Natural killer cell (primary cell): ENCODE results near the gene VWA7. TPM values are rescaled to one million over a fixed set of nuclear protein-coding genes. Genes with fewer than 3 reads are reported as not detected.
A peak's percentile ranks its signal among the peaks of the same experiment; 100 is the strongest.
"Not testable (repeated sequence)": the region's sequence is repeated elsewhere in the genome, so short reads cannot be mapped to it uniquely, and the experiment has no call there.

ENCODE experiments used
- ATAC-seq, 3 donors: fragments of 150-1000 bp in 2 of 3; fragments of 200-7000 bp in 1 of 3; cut with Tn5 transposase; 1 replicate in 1 of 3; 2 replicates in 2 of 3; pipeline ENCODE4 v1.10.0; 2021; ENCODE audit warnings: mild to moderate bottlenecking in 2 of 3, moderate library complexity in 2 of 3
- DNase-seq, 2 donors: peaks; one replicate each; pipeline versions ENCODE4 v3.0.0 to v3.0.0-alpha.2; 2013 to 2021; ENCODE audit warnings: mixed read lengths in 1 of 2
- H3K27ac ChIP-seq: one replicate; pipeline ENCODE4 v1.5.1; 2013; ENCODE audit warnings: mild to moderate bottlenecking, low read length
- H3K27me3 ChIP-seq: one replicate; pipeline ENCODE4 v1.6.1; 2013; ENCODE audit warnings: low read length; ENCODE audit not compliant: control insufficient read depth, insufficient read depth
- H3K36me3 ChIP-seq: one replicate; pipeline ENCODE4 v1.6.1; 2013; ENCODE audit warnings: low read length; ENCODE audit not compliant: control insufficient read depth, insufficient read depth
- H3K4me1 ChIP-seq: one replicate; pipeline ENCODE4 v1.6.1; 2013; ENCODE audit warnings: low read length; ENCODE audit not compliant: control insufficient read depth, insufficient read depth
- H3K4me3 ChIP-seq: one replicate; pipeline ENCODE4 v1.5.1; 2013; ENCODE audit warnings: low read length
- H3K9me3 ChIP-seq: one replicate; pipeline ENCODE4 v1.6.1; 2013; ENCODE audit warnings: low read length; ENCODE audit not compliant: control insufficient read depth, insufficient read depth
- H3K27ac Mint-ChIP-seq, 2 donors: one replicate each; pipeline ENCODE4 v1.8.0; 2022; ENCODE audit warnings: mild to moderate bottlenecking in 2 of 2, mixed read lengths in 2 of 2, moderate library complexity in 1 of 2
- H3K27me3 Mint-ChIP-seq, 2 donors: one replicate each; pipeline ENCODE4 v1.8.0; 2022; ENCODE audit warnings: low read depth in 2 of 2, mixed read lengths in 2 of 2
- H3K36me3 Mint-ChIP-seq: one replicate; pipeline ENCODE4 v1.8.0; 2022; ENCODE audit warnings: mixed read lengths
- H3K4me1 Mint-ChIP-seq, 2 donors: one replicate each; pipeline ENCODE4 v1.8.0; 2022; ENCODE audit warnings: mixed read lengths in 2 of 2
- H3K4me3 Mint-ChIP-seq: one replicate; pipeline ENCODE4 v1.8.0; 2022; ENCODE audit warnings: mild to moderate bottlenecking, moderate library complexity, mixed read lengths
- H3K9me3 Mint-ChIP-seq, 2 donors: one replicate each; pipeline ENCODE4 v1.8.0; 2022; ENCODE audit warnings: mixed read lengths in 2 of 2
- WGBS: methylation state at CpG from one replicate; pipeline ENCODE4 v1.1.7; 2013; ENCODE audit warnings: missing lambda C conversion rate; ENCODE audit not compliant: insufficient coverage; 5-methylcytosine and 5-hydroxymethylcytosine counted together
- intact Hi-C: fragments of 100-400 bp; cut with micrococcal nuclease; formaldehyde crosslinking; loops from one replicate; pipeline ENCODE4 v1.14.2; 2022
- total RNA-seq, 4 donors: library from RNA; stranded (reverse); fragments of 120-200 nt in 1 of 4; gene quantifications; one replicate each; pipeline versions ENCODE4 v1.2.3 to v1.2.4, GENCODE V29; 2013 to 2022
- TF ChIP-seq, protein P1 (sequence below): fragments of 200-600 bp; IDR thresholded peaks from one replicate; pipeline ENCODE4 v1.8.0; 2022; ENCODE audit warnings: antibody characterized with exemption

VWA7 gene
- total RNA-seq, 3 donors from 2014 or later (not counting 1 experiment from before 2014, with no cell fraction given), result 2.4 to 4.7 (median 3.2) TPM

DNA sequence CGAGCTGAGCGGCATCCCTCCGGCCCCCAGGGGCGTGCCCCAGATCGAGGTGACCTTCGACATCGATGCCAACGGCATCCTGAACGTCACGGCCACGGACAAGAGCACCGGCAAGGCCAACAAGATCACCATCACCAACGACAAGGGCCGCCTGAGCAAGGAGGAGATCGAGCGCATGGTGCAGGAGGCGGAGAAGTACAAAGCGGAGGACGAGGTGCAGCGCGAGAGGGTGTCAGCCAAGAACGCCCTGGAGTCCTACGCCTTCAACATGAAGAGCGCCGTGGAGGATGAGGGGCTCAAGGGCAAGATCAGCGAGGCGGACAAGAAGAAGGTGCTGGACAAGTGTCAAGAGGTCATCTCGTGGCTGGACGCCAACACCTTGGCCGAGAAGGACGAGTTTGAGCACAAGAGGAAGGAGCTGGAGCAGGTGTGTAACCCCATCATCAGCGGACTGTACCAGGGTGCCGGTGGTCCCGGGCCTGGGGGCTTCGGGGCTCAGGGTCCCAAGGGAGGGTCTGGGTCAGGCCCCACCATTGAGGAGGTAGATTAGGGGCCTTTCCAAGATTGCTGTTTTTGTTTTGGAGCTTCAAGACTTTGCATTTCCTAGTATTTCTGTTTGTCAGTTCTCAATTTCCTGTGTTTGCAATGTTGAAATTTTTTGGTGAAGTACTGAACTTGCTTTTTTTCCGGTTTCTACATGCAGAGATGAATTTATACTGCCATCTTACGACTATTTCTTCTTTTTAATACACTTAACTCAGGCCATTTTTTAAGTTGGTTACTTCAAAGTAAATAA is 40.2 kb upstream of the VWA7 start:
- DNase-seq (peak in 1 of 2 donors; percentile 69), ATAC-seq (peak; percentile 16 to 39 (median 35))
- H3K36me3 ChIP-seq, H3K36me3 Mint-ChIP-seq, H3K9me3 ChIP-seq, H3K27me3 ChIP-seq, H3K9me3 Mint-ChIP-seq, H3K27me3 Mint-ChIP-seq, intact Hi-C loops: not testable (repeated sequence)
- peak overlapping the region; percentile 92 for H3K4me3 Mint-ChIP-seq
- H3K4me1 Mint-ChIP-seq, result peaks cover 37 to 38% of the 10 kb centered on the region in 2 donors
- Histone ChIP-seq H3K4me1 (peaks cover 36% of the 10 kb centered on the region), H3K27ac (peak overlapping the region; percentile 75), H3K4me3 (peak overlapping the region; percentile 58)
- WGBS, result 10% methylated on average over 13 of the region's 37 CpGs
- H3K27ac Mint-ChIP-seq, result peak overlapping the region; percentile 85 to 88

DNA sequence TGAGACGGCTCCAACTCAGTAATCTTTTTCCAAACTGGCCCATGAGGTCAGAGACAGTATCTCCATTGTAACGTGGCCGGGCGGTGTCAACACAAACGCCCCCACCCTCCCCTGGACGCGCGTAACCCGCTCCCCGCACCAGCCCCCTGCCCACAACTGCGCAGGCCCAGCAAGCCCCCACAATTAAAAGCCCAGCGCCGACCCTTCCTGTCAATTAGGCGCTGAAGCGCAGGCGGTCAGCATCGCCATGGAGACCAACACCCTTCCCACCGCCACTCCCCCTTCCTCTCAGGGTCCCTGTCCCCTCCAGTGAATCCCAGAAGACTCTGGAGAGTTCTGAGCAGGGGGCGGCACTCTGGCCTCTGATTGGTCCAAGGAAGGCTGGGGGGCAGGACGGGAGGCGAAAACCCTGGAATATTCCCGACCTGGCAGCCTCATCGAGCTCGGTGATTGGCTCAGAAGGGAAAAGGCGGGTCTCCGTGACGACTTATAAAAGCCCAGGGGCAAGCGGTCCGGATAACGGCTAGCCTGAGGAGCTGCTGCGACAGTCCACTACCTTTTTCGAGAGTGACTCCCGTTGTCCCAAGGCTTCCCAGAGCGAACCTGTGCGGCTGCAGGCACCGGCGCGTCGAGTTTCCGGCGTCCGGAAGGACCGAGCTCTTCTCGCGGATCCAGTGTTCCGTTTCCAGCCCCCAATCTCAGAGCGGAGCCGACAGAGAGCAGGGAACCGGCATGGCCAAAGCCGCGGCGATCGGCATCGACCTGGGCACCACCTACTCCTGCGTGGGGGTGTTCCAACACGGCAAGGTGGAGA is 38.1 kb upstream of the VWA7 start, which contains the start of the genes HSPA1A and HSPA1L:
Gene HSPA1A, plus strand, starts transcription at position 519 of the 814 bp plus-strand sequence. Its CDS starts 214 bp downstream, at position 733.
Gene HSPA1L, minus strand, starts transcription at position 259 of the 814 bp plus-strand sequence. CDS start 3,311 bp downstream, outside the sequence.
- under 1% methylated on average over 49 of the region's 56 CpGs for WGBS
- peak; percentile 45 to 71 for DNase-seq
- H3K36me3 Mint-ChIP-seq, result no peaks in the 10 kb centered on the region
- peak within 1 kb of the TSS; percentile 61 for H3K27ac ChIP-seq
- peak within 1 kb of the TSS; percentile 85 to 91 for H3K27ac Mint-ChIP-seq
- no peaks in the 10 kb centered on the region for H3K9me3 Mint-ChIP-seq
- no peaks in the 10 kb centered on the region for H3K27me3 Mint-ChIP-seq
- peaks cover 6% of the 10 kb centered on the region for H3K36me3 ChIP-seq
- TF ChIP-seq, protein P1, sequence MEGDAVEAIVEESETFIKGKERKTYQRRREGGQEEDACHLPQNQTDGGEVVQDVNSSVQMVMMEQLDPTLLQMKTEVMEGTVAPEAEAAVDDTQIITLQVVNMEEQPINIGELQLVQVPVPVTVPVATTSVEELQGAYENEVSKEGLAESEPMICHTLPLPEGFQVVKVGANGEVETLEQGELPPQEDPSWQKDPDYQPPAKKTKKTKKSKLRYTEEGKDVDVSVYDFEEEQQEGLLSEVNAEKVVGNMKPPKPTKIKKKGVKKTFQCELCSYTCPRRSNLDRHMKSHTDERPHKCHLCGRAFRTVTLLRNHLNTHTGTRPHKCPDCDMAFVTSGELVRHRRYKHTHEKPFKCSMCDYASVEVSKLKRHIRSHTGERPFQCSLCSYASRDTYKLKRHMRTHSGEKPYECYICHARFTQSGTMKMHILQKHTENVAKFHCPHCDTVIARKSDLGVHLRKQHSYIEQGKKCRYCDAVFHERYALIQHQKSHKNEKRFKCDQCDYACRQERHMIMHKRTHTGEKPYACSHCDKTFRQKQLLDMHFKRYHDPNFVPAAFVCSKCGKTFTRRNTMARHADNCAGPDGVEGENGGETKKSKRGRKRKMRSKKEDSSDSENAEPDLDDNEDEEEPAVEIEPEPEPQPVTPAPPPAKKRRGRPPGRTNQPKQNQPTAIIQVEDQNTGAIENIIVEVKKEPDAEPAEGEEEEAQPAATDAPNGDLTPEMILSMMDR, result no peak
- ATAC-seq, result peak; percentile 43 to 53 (median 49)
- no peaks in the 10 kb centered on the region for H3K9me3 ChIP-seq
- no peaks in the 10 kb centered on the region for H3K27me3 ChIP-seq
- peaks cover 21 to 24% of the 10 kb centered on the region in 2 donors for H3K4me1 Mint-ChIP-seq
- peak within 1 kb of the TSS; percentile 57 for H3K4me3 ChIP-seq
- peaks cover 25% of the 10 kb centered on the region for H3K4me1 ChIP-seq
- H3K4me3 Mint-ChIP-seq, result peak within 1 kb of the TSS; percentile 90
- intact Hi-C loops, result no loop called here

DNA sequence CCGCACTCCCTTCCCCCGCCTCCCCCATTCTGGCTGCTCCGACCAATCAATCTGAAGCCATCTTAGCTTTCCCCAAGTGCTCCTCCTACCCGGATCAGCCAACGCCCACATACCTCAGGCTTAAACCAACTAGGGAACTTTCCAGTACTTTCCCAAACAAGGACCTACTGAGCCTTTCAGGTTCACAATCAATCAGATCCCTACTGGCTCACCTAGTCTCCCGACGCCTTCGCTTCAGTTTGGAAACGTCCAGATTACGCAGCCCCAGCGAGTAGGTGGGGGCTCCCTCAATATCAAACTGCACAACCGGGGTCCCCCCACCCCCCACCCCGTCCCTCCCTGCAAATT is 37.5 kb upstream of the VWA7 start:
- Histone ChIP-seq H3K9me3 (no peaks in the 10 kb centered on the region), H3K27ac (peak overlapping the region; percentile 61), H3K27me3 (no peaks in the 10 kb centered on the region), H3K4me3 (peak overlapping the region; percentile 57), H3K36me3 (peaks cover 6% of the 10 kb centered on the region), H3K4me1 (peaks cover 25% of the 10 kb centered on the region)
- under 1% methylated on average over 13 of the region's 13 CpGs for WGBS
- Mint-ChIP-seq H3K27ac (peak overlapping the region; percentile 85 to 91), H3K27me3 (no peaks in the 10 kb centered on the region), H3K36me3 (no peaks in the 10 kb centered on the region), H3K4me1 (peaks cover 21 to 24% of the 10 kb centered on the region in 2 donors), H3K9me3 (no peaks in the 10 kb centered on the region), H3K4me3 (peak overlapping the region; percentile 90)
- ATAC-seq (peak; percentile 49 to 63 (median 60)), DNase-seq (peak in 1 of 2 donors; percentile 86)
- intact Hi-C loops, result no loop called here
- TF ChIP-seq, protein P1, result no peak

DNA sequence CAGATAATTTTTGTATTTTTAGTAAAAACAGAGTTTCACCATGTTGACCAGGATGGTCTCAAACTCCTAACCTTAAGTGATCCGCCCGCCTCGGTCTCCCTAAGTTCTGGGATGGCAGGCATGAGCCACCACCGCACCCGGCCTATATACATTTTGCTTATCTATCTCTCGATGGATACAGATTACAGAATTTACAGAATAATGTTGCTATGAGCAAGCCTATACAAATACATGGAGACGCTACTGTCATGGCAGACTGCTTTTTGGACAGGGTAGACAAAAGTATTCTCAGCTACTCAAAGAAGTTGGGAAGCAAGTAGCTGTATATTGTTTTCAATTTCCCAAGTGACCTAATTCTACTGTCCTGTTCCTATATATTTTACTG is 36.3 kb upstream of the VWA7 start:
- TF ChIP-seq, protein P1, result no peak
- Mint-ChIP-seq H3K4me1 (peaks cover 19 to 24% of the 10 kb centered on the region in 2 donors), H3K27ac (peak overlapping the region; percentile 85 to 91), H3K9me3 (no peaks in the 10 kb centered on the region), H3K4me3 (peak overlapping the region; percentile 90), H3K36me3 (no peaks in the 10 kb centered on the region), H3K27me3 (no peaks in the 10 kb centered on the region)
- intact Hi-C loops, result no loop called here
- ATAC-seq (no peak), DNase-seq (no peak)
- Histone ChIP-seq H3K36me3 (peaks cover 6% of the 10 kb centered on the region), H3K4me1 (peaks cover 18% of the 10 kb centered on the region), H3K27me3 (no peaks in the 10 kb centered on the region), H3K4me3 (no peak overlapping the region), H3K9me3 (no peaks in the 10 kb centered on the region), H3K27ac (no peak overlapping the region)
- WGBS, result 98% methylated on average over 7 of the region's 7 CpGs
